A172 (cell line): ENCODE measurements around the gene NQO2. TPM values are rescaled to one million over a fixed set of nuclear protein-coding genes. Genes with fewer than 3 reads are reported as not detected.
"Not testable (repeated sequence)": the region's sequence is repeated elsewhere in the genome, so short reads cannot be mapped to it uniquely, and the experiment has no call there.

Experiments
- DNase-seq: peaks from one replicate; pipeline ENCODE4 v3.0.0-alpha.2; 2015; ENCODE audit warnings: low spot score
- total RNA-seq: library from RNA; depleted of rRNA; stranded (reverse); fragments of >200 nt; shearing (Covaris generic); gene quantifications from 2 replicates; pipeline ENCODE4 v1.2.3, GENCODE V29; 2014

NQO2 gene
- total RNA-seq, 1 experiment from 2014 or later: 74.5 TPM

GRCh38 chr6:3037638-3038365 is 38.1 kb downstream of the NQO2 start:
- no peak for DNase-seq

DNA sequence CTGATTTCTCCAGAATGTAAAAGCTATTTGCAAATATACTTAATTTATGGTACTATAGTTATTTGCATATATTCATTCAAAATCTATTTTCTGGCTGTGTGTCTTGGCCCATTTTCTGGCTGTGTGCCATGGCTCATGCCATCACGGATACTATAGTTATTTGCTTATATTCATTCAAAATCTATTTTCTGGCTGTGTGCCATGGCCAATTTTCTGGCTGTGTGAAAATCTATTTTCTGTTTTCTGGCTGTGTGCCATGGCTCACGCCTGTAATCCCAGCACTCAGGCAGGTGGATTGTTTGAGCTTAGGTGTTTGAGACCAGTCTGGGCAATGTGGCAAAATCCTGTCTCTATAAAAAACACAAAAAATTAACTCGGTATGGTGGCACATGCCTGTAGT is 39.7 kb downstream of the NQO2 start:
- DNase-seq: no peak

DNA sequence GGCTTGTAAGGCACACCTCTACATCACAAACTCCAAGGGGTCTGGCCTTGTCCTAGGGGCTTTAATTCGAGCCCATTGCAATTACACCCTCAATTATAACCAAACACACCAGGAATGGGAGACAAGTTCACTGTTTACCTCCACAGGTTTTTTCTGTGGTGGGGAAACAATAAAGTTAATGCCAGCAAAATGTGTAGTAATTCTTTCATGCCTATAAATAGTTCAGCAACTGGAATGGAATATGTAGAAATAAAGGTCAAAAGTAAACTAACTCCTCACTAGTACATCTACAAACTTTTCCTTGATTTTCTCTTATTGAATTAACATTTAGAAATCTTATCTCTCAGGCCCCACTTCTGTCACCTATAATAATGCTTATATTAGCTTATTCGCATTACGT is 41.5 kb downstream of the NQO2 start:
- no peak for DNase-seq

DNA sequence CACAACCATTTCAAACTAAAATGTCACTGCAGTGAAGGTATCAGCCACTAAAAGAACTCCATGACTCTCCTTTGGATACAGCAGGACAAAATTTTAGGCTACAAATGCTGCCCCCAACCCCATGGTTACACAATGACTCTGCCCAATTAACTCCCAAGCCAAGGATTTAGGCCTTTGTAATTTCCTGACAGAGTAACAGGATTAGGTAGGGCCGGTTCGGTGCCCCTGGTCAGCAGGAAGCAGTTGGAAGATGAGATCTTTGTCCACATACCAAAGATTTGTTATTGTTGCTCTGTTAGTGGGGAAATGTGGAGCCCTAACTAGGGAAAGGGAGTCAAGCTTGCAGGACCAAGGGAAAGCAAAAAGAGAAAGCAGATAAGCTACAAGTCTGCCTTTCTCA is 41.9 kb downstream of the NQO2 start:
- no peak for DNase-seq

- DNase-seq: no peak
Observed at GRCh38 chr6:3045369-3045768, 45.7 kb downstream of the NQO2 start.

- no peak for DNase-seq
Observed at GRCh38 chr6:3045777-3046176, 46.1 kb downstream of the NQO2 start.

- no peak for DNase-seq
Observed at GRCh38 chr6:3046295-3046694, 46.6 kb downstream of the NQO2 start.

DNA sequence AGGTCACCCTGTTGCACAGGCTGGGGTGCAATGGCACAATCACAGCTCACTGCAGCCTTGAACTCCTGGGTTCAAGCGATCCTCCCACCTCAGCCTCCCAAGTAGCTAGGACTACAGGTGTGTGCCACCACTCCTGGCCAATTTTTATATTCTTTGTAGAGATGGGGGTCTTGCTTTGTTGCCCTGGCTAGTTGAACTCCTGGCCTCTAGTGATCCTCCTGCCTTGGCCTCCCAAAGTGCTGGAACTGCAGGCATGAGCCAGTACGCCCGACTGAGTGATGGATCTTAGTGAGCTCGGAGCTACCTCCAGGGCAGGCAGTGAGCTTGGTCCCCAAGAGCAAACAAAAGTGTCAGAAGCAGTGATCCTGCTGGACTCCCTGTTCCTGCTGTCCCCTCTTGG is 48.3 kb downstream of the NQO2 start:
- not testable (repeated sequence) for DNase-seq

DNA sequence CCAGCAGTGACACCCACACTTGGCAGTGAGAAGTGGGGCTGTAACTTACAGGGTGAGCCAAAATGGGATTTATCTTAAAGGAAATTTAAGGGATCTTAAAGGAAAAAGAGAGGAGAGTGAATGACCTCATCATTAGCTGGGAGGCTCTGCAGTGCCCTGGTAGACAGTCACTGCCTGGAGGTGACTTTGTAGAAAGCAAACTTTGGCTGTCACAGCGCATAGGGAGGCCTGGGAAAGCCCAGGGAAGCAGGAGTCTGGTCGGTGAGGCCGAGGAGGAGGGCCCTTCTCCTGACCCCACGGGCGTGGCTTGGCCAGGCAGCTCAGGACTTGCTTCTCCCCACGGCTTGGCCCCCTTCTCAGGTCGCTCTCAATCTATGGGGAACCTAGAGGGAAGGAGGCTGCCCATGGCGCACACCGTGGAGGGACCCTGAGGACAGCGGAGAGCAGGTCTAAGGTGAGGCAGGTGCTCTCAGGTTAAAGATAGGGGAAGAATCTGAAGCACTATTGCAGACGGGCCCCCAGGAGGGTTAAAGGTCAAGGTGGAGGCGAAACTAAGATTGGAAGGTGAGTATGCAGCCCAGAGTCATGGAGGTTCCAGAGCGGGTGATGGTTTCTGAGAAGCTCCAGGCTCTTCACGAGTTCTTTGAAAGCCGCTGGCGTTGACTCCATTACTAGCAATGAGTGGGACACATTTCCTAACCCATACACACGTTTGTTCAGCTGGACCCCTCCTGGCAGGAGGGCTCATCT is 53.0 kb downstream of the NQO2 start:
- DNase-seq: no peak

- no peak for DNase-seq
Observed at GRCh38 chr6:3053231-3053508, 53.5 kb downstream of the NQO2 start.

DNA sequence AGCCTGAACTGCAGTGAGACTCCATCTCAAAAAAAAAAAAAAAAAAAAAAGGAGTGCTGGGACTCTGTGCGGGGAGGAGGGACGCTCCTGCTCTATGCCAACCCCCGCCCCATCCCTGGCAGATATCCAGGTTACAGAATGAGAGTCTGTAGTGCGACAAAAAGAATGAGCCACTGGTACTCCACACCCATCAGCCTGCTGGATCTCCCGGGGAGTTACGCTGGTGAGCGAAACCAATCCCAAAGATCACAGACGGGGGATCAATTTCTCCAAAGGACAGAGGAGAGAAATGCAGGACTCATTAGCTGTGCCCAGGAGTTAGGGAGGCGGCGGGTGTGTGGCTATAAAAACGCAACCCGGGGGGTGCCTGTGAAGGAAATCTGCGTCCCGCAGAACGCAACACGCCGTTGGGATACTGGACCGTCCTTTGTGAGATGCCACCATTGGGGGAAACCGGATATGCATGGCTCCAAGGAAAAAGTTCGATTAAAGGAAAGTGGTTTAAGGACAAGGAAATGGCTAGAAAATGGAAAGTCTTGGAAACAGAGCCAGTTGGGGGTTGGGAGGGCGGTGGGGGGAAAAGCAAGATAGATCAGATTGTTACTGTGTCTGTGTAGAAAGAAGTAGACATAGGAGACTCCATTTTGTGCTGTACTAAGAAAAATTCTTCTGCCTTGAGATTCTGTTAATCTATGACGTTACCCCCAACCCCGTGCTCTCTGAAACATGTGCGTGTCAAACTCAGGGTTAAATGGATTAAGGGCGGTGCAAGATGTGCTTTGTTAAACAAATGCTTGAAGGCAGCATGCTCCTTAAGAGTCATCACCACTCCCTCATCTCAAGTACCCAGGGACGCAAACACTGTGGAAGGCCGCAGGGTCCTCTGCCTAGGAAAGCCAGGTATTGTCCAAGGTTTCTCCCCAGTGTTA is 54.8 kb downstream of the NQO2 start:
- not testable (repeated sequence) for DNase-seq

GRCh38 chr6:3055158-3055499 is 55.4 kb downstream of the NQO2 start:
- DNase-seq: not testable (repeated sequence)

DNA sequence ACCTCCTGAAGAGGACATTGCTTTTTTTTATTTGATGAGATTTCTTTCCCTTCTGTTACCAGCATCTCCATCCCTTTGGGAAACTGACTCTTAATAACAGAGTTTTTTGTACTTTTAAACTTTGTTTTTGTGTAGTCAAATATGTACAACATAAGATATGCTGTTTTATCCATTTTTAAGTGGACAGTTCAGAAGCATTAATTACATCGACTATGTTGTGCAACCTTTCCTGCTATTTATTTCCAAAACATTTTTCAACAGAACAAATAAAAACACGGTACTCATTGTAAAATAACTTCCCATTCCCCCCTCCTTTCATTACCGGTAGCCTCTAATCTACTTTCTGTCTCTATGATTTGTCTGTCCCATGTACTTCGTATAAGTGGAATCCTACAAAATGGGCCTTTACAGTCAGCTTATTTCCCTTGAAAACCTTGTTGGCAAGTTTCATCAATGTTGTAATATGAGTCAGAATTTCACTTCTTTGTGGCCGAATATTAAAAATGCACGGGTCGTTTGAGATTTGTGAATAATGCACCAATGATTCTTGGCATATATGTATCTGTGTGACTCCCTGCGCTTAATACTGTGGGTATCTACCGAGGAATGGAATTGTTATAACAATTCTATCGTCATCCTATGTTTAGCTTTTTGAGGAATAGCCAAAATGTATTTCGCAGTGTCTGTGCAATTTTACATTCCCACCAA is 57.5 kb downstream of the NQO2 start:
- no peak for DNase-seq

- no peak for DNase-seq
Observed at GRCh38 chr6:3058957-3059356, 59.3 kb downstream of the NQO2 start.

GRCh38 chr6:3060092-3060491 is 60.4 kb downstream of the NQO2 start:
- not testable (repeated sequence) for DNase-seq

DNA sequence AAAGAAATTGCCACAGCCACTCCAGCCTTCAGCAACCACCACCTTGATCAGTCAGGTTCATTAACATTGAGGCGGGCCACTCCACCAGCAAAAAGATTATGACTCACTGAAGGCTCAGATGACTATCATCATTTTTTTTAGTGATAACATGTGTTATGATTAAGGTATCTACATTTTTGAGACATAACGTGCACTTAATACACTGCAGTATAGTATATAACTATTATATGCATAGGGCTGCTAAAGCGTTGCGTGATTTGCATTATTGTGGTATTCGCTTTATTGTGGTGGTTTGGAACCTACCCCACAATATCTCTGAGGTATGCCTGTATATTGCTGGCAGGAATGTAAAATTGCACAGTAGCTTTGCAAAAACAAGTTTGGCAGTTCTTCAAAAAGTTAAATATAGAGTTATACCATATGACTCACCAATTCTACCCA is 61.8 kb downstream of the NQO2 start:
- peak; percentile 86 for DNase-seq

DNA sequence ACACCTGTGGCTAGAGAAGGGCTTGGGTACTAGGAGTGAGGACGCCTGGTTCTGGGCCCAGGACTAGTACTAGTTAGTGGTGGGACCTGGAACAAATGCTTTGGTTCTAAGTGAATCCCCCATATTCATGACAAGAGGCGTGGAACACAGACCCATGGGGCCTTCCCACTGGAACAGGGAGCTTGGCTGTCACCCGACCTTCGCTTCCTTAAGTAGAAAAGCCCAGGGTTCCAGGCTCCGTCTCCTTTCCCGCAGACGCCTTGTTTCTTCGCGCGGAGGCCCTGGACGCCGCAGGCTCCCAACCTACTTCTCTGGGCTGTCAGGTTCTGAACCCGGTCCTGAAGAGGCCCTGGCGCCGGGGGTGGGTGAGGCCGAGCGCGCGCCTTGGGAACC is 63.6 kb downstream of the NQO2 start:
- not testable (repeated sequence) for DNase-seq

DNA sequence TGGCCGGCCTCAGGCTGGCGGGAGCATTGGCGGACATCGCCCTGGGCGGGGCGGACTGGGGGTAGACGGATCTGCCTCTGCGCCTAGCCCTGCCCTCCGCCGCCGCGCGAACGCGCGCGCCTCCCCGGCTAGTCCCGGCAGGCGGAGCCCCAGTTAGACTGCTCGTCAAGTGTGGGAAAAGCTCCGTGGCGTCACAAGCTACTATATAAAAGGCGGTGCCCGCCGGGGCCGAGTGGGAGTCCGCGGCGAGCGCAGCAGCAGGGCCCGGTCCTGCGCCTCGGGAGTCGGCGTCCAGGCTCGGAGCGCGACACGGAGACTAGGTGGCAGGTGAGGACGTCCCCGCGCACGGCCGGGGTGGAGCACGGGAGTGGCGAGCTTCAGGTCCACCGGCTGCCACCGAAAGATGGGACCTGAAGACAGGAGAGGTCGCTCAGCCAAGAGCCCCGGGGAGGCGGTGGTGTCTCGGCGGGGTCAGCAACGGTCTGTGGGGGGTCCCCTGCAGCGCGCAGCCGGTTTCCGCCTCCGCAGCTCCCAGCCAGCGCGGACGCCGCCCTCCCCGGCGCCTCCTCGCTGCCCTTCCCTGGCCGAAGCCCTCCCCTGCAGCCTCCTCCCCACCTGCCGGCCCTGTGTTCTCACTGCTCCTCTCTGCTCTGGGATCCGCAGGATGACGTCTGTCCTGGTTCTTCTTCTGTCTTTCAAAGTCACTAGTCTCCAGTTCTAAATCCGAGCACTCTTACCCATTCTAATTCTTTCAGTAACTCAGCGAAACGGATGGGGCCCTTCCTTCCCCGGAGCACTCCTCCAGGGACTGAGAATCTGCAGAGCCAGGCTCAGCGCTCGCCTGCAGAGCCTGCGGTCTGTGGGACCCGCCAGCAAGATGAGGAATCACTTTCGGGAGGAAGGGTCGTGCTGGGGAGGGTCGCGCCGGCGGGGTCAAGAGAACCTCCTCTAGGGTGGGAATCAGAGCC is 64.3 kb downstream of the NQO2 start:
- DNase-seq: peak; percentile 82

DNA sequence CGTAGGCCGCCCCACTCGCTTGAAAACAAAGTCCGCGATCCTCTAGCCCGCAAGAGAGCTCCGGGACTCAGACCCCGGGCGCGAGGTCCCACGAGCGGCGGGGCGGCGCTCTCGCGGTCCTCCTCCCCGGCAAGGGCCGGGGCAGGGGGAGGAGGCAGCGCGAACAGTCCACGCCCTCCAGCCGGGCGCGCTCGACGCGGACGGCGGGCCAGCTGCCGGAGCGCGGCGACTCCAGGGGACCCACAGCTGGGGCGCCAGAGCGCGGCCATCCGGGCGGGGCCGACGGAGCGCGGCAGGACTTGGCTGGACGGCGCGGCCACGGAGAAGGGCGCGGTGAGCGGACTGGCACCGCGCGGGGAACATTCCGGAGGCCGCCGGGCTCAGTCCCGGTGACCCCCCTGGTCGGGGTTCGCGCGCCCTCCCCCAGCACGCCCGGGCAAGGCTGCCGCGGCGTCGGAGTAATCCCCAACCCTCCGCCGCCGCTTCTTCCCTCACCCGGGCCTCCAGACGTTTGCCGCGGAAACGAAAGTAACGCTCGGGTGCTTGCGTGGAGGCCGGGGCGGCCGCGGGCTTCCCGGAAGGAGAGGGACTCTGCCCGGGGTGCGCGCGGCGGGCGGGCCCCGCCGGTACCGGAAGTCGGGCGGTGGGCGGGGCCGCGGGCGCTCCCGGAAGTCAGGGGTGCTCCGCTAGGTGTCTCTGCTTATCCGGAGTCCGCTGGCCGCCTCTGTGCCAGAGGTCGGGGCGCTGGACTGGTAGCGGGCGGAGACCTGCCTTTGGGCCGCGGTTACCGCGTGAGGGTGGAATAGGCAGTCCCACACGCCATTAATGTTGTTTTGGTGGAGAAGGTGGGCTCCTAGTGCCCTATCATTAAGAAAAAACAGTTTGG is 68.9 kb downstream of the NQO2 start, which contains the start of gene RIPK1:
Gene RIPK1 (plus strand): TSS at position 166 of the 886 bp plus-strand sequence. CDS start 8,330 bp downstream, outside the sequence.
- DNase-seq: peak; percentile 82
